ENCODE results near the gene ZFAND3.

- TF ChIP-seq CTCF (conservative IDR thresholded peaks at IDR 0.05; ENCODE audit: low read depth, low read length) (no peak), MAZ (IDR thresholded peaks at IDR 0.05; ENCODE audit: borderline replicate concordance, low read depth, low read length) (no peak), RFX5 (IDR thresholded peaks at IDR 0.05; ENCODE audit: low read depth, low read length) (no peak), SMC3 (IDR thresholded peaks at IDR 0.05; ENCODE audit: low read depth, low read length) (no peak), FOS (IDR thresholded peaks at IDR 0.05; ENCODE audit: low read depth, low read length) (no peak), RAD21 (IDR thresholded peaks at IDR 0.05; ENCODE audit: low read length) (no peak), USF2 (IDR thresholded peaks at IDR 0.05; ENCODE audit: low read depth, low read length) (no peak)
Measured at GRCh38 chr6:38187325-38187724, 367.8 kb downstream of the ZFAND3 start.

Measured in IMR-90 (cell line).